OCI-LY3 (cell line): ENCODE data around the gene ARHGEF2.

ENCODE experiments used
- H2AFZ ChIP-seq: fragments of 200-600, 300-600 bp; shearing (Covaris generic); 2 replicates; pipeline ENCODE4 v1.6.0; 2014; ENCODE audit warnings: antibody characterized with exemption, low read depth, low read length
- H3K27ac ChIP-seq: fragments of 200-600, 300-600 bp; sonication (generic); 2 replicates; pipeline ENCODE4 v1.5.1; 2014; ENCODE audit warnings: mild to moderate bottlenecking, low read length, moderate library complexity, mixed read lengths
- H3K27me3 ChIP-seq: fragments of 200-600, 300-600 bp; sonication (generic); 2 replicates; pipeline ENCODE4 v1.6.1; 2014; ENCODE audit warnings: low read depth, low read length, mixed read lengths
- H3K36me3 ChIP-seq: fragments of 200-600, 300-600 bp; sonication (generic); replicated peaks from 2 replicates; pipeline ENCODE3; 2014; ENCODE audit warnings: low read depth, low read length, mixed read lengths
- H3K4me1 ChIP-seq: fragments of 300-600, 200-600 bp; sonication (generic); 2 replicates; pipeline ENCODE4 v1.6.1; 2014; ENCODE audit warnings: low read length, mixed read lengths
- H3K4me2 ChIP-seq: fragments of 200-600, 300-600 bp; sonication (generic); 2 replicates; pipeline ENCODE4 v1.6.1; 2014; ENCODE audit warnings: low read length, mixed read lengths
- H3K4me3 ChIP-seq: fragments of 300-600, 200-600 bp; sonication (generic); 2 replicates; pipeline ENCODE4 v1.5.1; 2014; ENCODE audit warnings: antibody characterized with exemption, mild to moderate bottlenecking, low read length, moderate library complexity
- H3K79me2 ChIP-seq: fragments of 300-600, 200-600 bp; shearing (Covaris generic); 2 replicates; pipeline ENCODE4 v1.6.1; 2014; ENCODE audit warnings: mild to moderate bottlenecking, low read length, mixed read lengths
- H3K9ac ChIP-seq: fragments of 300-600, 200-600 bp; shearing (Covaris generic); 2 replicates; pipeline ENCODE4 v1.6.0; 2014; ENCODE audit warnings: mild to moderate bottlenecking, low read length, moderate library complexity
- H3K9me3 ChIP-seq: fragments of 200-600, 300-600 bp; shearing (Covaris generic); 2 replicates; pipeline ENCODE4 v1.6.1; 2014; ENCODE audit warnings: low read length, mixed read lengths; ENCODE audit not compliant: insufficient read depth
- H4K20me1 ChIP-seq: fragments of 200-600, 300-600 bp; sonication (generic); 2 replicates; pipeline ENCODE4 v1.6.1; 2016; ENCODE audit warnings: low read length, mixed read lengths; ENCODE audit not compliant: insufficient read depth
- EZH2phosphoT487 ChIP-seq: fragments of 200-600 bp; shearing (Covaris generic); IDR thresholded peaks from 2 replicates; pipeline ENCODE4 v1.6.1; 2018; ENCODE audit warnings: antibody characterized with exemption, mixed run types, low read depth
- TF ChIP-seq, protein P1 (sequence below): fragments of 200-600, 300-600 bp; sonication (generic); IDR thresholded peaks from 2 replicates; pipeline ENCODE4 v1.5.1; 2014; ENCODE audit warnings: antibody characterized with exemption, low read length, low read depth

ARHGEF2 gene

GRCh38 chr1:155976062-155976912 lies 2.1 kb downstream of the ARHGEF2 start:
- Histone ChIP-seq H3K79me2 (peaks cover 100% of the 10 kb centered on the region), H3K9ac (peak overlapping the region; percentile 100), H3K9me3 (no peaks in the 10 kb centered on the region), H4K20me1 (peaks cover 58% of the 10 kb centered on the region), H3K27ac (peak overlapping the region; percentile 89), H3K4me3 (peak overlapping the region; percentile 95), H3K27me3 (no peaks in the 10 kb centered on the region), H3K36me3 (peaks cover 38% of the 10 kb centered on the region), H2AFZ (no peak overlapping the region), H3K4me1 (peaks cover 63% of the 10 kb centered on the region), H3K4me2 (peak overlapping the region; percentile 95)
- no peak for TF ChIP-seq EZH2phosphoT487
- TF ChIP-seq, protein P1, sequence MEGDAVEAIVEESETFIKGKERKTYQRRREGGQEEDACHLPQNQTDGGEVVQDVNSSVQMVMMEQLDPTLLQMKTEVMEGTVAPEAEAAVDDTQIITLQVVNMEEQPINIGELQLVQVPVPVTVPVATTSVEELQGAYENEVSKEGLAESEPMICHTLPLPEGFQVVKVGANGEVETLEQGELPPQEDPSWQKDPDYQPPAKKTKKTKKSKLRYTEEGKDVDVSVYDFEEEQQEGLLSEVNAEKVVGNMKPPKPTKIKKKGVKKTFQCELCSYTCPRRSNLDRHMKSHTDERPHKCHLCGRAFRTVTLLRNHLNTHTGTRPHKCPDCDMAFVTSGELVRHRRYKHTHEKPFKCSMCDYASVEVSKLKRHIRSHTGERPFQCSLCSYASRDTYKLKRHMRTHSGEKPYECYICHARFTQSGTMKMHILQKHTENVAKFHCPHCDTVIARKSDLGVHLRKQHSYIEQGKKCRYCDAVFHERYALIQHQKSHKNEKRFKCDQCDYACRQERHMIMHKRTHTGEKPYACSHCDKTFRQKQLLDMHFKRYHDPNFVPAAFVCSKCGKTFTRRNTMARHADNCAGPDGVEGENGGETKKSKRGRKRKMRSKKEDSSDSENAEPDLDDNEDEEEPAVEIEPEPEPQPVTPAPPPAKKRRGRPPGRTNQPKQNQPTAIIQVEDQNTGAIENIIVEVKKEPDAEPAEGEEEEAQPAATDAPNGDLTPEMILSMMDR = no peak

DNA sequence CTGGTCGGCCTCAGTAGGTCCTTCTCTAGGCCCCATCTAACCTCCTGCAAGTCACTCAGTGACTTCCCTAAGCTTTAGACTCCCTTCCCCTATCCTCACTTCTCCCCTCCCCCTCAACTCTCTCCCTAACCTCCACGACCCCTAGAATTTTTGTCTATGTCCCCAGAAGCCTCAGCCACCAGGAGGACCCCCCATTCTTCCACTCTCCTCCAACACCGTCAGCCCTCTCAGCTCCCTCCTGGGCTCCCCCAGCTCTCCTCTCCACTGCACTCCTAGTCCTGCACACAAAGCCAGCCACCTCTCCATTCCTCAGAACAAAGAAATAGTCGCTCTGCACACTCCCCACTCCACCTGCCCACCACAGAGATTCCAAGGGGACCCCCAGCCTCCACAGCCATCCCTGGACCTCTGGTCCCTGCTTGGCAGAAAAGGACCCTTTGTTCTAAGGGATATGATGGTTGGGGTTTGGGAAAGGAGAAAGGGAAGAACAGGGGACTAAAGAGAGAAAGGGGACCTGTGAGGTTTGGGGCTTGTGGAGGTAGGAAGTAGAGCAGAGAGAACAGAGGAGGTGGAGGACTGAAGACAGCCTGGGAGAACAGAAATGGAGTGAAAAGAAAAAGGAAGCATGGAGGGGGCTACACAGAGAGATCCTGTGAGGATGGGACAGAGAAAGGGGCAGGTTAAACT lies 2.8 kb downstream of the ARHGEF2 start:
- H4K20me1 ChIP-seq = peaks cover 64% of the 10 kb centered on the region

DNA sequence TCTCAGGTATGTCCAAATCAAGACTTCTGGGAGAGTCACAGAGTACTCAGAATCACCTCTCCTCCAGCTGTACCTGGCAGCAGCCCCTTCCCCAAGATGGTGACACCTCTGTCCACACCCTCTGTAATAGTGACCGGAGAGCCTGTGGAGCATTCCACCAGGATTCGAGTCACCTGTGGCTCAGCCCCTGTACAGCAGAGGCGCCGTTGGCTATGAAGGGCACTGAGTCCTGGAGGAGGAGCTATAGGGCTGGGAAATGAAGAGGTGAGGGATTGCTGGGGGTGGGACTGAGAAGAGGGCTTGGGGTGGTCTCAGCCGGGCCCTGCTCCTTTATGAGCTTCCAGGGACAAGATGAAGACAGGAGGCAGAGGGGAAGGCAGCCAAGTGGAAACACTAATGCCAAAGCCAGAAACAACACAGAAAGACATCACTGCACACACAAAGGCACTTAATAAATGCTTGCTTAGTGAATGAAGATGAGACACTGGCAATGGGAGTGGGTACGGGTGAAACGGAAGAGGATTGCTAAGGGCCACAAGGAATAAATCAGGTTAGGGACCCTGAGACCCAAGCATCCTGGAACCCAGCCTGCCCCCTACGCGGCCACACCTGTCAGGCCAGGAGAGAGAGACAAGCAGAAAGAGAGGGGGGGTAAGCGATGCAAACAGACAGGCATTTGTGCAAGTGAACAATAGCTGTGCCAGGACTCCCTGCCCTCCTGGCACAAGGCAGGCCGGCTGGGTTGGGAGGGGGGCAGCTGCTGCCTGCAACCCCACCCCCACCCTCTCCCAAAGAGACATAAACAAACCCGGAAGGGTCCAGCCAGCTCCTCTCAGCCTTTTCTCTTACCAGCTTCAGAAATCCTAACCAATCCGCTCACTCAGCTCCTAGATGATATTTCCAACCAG lies 3.9 kb downstream of the ARHGEF2 start:
- no peaks in the 10 kb centered on the region for H3K9me3 ChIP-seq
- H3K4me3 ChIP-seq = peak overlapping the region; percentile 95
- H3K4me2 ChIP-seq = peak overlapping the region; percentile 95
- no peaks in the 10 kb centered on the region for H3K27me3 ChIP-seq
- peaks cover 73% of the 10 kb centered on the region for H4K20me1 ChIP-seq
- H3K36me3 ChIP-seq = peaks cover 44% of the 10 kb centered on the region
- H3K4me1 ChIP-seq = peaks cover 62% of the 10 kb centered on the region
- peak overlapping the region; percentile 89 for H3K27ac ChIP-seq
- H3K9ac ChIP-seq = peak overlapping the region; percentile 100
- no peak overlapping the region for H2AFZ ChIP-seq
- H3K79me2 ChIP-seq = peaks cover 100% of the 10 kb centered on the region
- TF ChIP-seq, protein P1 = no peak
- TF ChIP-seq EZH2phosphoT487 = no peak

More for the DNA sequence above, 2.8 kb downstream of the ARHGEF2 start:
- Histone ChIP-seq H2AFZ (no peak overlapping the region), H3K27me3 (no peaks in the 10 kb centered on the region), H3K4me1 (peaks cover 62% of the 10 kb centered on the region), H3K27ac (peak overlapping the region; percentile 89), H3K4me2 (peak overlapping the region; percentile 95), H3K9ac (peak overlapping the region; percentile 100), H3K79me2 (peaks cover 100% of the 10 kb centered on the region), H3K36me3 (peaks cover 35% of the 10 kb centered on the region), H3K9me3 (no peaks in the 10 kb centered on the region), H3K4me3 (peak overlapping the region; percentile 95)
- TF ChIP-seq EZH2phosphoT487 = no peak
- TF ChIP-seq, protein P1 = no peak
